ENCODE data around the gene RTF1.

The RTF1 gene

GRCh38 chr15:41512940-41513505, 96.1 kb downstream of the RTF1 start:
- peak; percentile 85 for DNase-seq (ENCODE audit: low read depth)
- peak overlapping the region; percentile 52 for H3K4me3 ChIP-seq (ENCODE audit: low read depth, low read length)

GRCh38 chr15:41513506-41514227, 96.8 kb downstream of the RTF1 start, which contains the start of gene LTK:
TSS of gene LTK (minus strand) at chr15:41513827. CDS start at chr15:41513709, 118 bp downstream.
- TF ChIP-seq POLR2A (IDR thresholded peaks at IDR 0.05; ENCODE audit: extremely low read depth, insufficient read length) (peak; percentile 76), MYC (IDR thresholded peaks at IDR 0.05; ENCODE audit: low read depth, low read length) (peak; percentile 72; the same call in 1 of the 2 replicates)
- TF ChIP-seq, protein P1, sequence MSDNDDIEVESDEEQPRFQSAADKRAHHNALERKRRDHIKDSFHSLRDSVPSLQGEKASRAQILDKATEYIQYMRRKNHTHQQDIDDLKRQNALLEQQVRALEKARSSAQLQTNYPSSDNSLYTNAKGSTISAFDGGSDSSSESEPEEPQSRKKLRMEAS (IDR thresholded peaks at IDR 0.05; ENCODE audit: low read depth, low read length): peak; percentile 82
- TF ChIP-seq, protein P2, sequence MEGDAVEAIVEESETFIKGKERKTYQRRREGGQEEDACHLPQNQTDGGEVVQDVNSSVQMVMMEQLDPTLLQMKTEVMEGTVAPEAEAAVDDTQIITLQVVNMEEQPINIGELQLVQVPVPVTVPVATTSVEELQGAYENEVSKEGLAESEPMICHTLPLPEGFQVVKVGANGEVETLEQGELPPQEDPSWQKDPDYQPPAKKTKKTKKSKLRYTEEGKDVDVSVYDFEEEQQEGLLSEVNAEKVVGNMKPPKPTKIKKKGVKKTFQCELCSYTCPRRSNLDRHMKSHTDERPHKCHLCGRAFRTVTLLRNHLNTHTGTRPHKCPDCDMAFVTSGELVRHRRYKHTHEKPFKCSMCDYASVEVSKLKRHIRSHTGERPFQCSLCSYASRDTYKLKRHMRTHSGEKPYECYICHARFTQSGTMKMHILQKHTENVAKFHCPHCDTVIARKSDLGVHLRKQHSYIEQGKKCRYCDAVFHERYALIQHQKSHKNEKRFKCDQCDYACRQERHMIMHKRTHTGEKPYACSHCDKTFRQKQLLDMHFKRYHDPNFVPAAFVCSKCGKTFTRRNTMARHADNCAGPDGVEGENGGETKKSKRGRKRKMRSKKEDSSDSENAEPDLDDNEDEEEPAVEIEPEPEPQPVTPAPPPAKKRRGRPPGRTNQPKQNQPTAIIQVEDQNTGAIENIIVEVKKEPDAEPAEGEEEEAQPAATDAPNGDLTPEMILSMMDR (IDR thresholded peaks at IDR 0.05; ENCODE audit: low read depth, low read length): no peak
- DNase-seq (ENCODE audit: low read depth): peak; percentile 91
- H3K4me3 ChIP-seq (ENCODE audit: low read depth, low read length): peak within 1 kb of the TSS; percentile 52

More at GRCh38 chr15:41512940-41513505, 96.1 kb downstream of the RTF1 start:
- TF ChIP-seq, protein P2 (IDR thresholded peaks at IDR 0.05; ENCODE audit: low read depth, low read length): no peak
- TF ChIP-seq MYC (IDR thresholded peaks at IDR 0.05; ENCODE audit: low read depth, low read length) (0 out of 2 replicates have a peak, but pooled peaks have one; percentile 41), POLR2A (IDR thresholded peaks at IDR 0.05; ENCODE audit: extremely low read depth, insufficient read length) (no peak)
- TF ChIP-seq, protein P1 (IDR thresholded peaks at IDR 0.05; ENCODE audit: low read depth, low read length): peak; percentile 54

- DNase-seq (ENCODE audit: low read depth): no peak
- no peak overlapping the region for H3K4me3 ChIP-seq (ENCODE audit: low read depth, low read length)
- TF ChIP-seq MYC (IDR thresholded peaks at IDR 0.05; ENCODE audit: low read depth, low read length) (no peak), POLR2A (IDR thresholded peaks at IDR 0.05; ENCODE audit: extremely low read depth, insufficient read length) (no peak)
- TF ChIP-seq, protein P1 (IDR thresholded peaks at IDR 0.05; ENCODE audit: low read depth, low read length): no peak
- TF ChIP-seq, protein P2 (IDR thresholded peaks at IDR 0.05; ENCODE audit: low read depth, low read length): no peak
These were observed 101.1 kb downstream of the RTF1 start for GRCh38 chr15:41517895-41518449.

GRCh38 chr15:41520636-41521035, 103.7 kb downstream of the RTF1 start:
- DNase-seq (ENCODE audit: low read depth): no peak
- H3K4me3 ChIP-seq (ENCODE audit: low read depth, low read length): no peak overlapping the region
- TF ChIP-seq, protein P2 (IDR thresholded peaks at IDR 0.05; ENCODE audit: low read depth, low read length): no peak
- TF ChIP-seq, protein P1 (IDR thresholded peaks at IDR 0.05; ENCODE audit: low read depth, low read length): no peak
- no peak for TF ChIP-seq MYC (IDR thresholded peaks at IDR 0.05; ENCODE audit: low read depth, low read length)
- no peak for TF ChIP-seq POLR2A (IDR thresholded peaks at IDR 0.05; ENCODE audit: extremely low read depth, insufficient read length)

DNA sequence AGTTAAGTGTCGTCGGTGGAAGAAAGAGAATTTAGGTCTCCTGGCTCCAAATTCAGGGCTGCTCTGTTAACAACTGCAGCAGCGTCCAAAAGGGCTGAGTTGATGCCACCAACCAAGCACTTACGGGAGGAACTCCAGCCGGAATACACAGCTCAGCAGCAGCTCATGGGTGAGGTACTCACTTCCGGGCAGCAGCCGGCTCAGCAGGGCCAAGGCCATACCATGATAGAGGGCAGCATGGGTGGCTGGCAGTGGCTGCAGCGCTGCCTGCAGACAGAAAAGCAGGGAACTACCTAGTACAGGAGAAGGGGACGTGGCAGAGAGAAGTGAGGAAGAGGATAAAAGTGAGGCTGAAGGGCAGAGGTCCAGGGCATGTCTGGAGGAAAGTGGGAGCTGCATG, 104.7 kb downstream of the RTF1 start:
- H3K4me3 ChIP-seq (ENCODE audit: low read depth, low read length): no peak overlapping the region
- no peak for DNase-seq (ENCODE audit: low read depth)
- TF ChIP-seq, protein P1 (IDR thresholded peaks at IDR 0.05; ENCODE audit: low read depth, low read length): no peak
- TF ChIP-seq POLR2A (IDR thresholded peaks at IDR 0.05; ENCODE audit: extremely low read depth, insufficient read length) (no peak), MYC (IDR thresholded peaks at IDR 0.05; ENCODE audit: low read depth, low read length) (no peak)
- TF ChIP-seq, protein P2 (IDR thresholded peaks at IDR 0.05; ENCODE audit: low read depth, low read length): no peak
